ENCODE data around the gene KLF3.

KLF3 gene

GRCh38 chr4:38704622-38705154 lies 40.7 kb downstream of the KLF3 start:
- DNase-seq: no peak

- no peak for DNase-seq
Observed at GRCh38 chr4:38706301-38706700, 42.3 kb downstream of the KLF3 start.

- DNase-seq: no peak
Observed at GRCh38 chr4:38710053-38710452, 46.1 kb downstream of the KLF3 start.

- DNase-seq: no peak
Observed at GRCh38 chr4:38711066-38711465, 47.1 kb downstream of the KLF3 start.

- DNase-seq: no peak
Observed at GRCh38 chr4:38715050-38715449, 51.1 kb downstream of the KLF3 start.

GRCh38 chr4:38716256-38716655 lies 52.3 kb downstream of the KLF3 start:
- DNase-seq: no peak

GRCh38 chr4:38717604-38718003 lies 53.6 kb downstream of the KLF3 start:
- no peak for DNase-seq

- no peak for DNase-seq
Observed at GRCh38 chr4:38723114-38723513, 59.1 kb downstream of the KLF3 start.

GRCh38 chr4:38723726-38724474 lies 59.9 kb downstream of the KLF3 start:
- DNase-seq: no peak

- DNase-seq: no peak
Observed at GRCh38 chr4:38724475-38724808, 60.4 kb downstream of the KLF3 start.

GRCh38 chr4:38728631-38729141 lies 64.7 kb downstream of the KLF3 start:
- no peak for DNase-seq

GRCh38 chr4:38730493-38730829 lies 66.5 kb downstream of the KLF3 start:
- no peak for DNase-seq

GRCh38 chr4:38730830-38731646 lies 67.0 kb downstream of the KLF3 start:
- DNase-seq: peak; percentile 94

GRCh38 chr4:38733663-38734062 lies 69.7 kb downstream of the KLF3 start:
- DNase-seq: no peak

GRCh38 chr4:38734446-38734845 lies 70.4 kb downstream of the KLF3 start:
- DNase-seq: no peak

- DNase-seq: no peak
Observed at GRCh38 chr4:38734911-38735310, 70.9 kb downstream of the KLF3 start.

- DNase-seq: no peak
Observed at GRCh38 chr4:38735870-38736269, 71.9 kb downstream of the KLF3 start.

GRCh38 chr4:38738940-38739803 lies 75.2 kb downstream of the KLF3 start:
- DNase-seq: no peak

GRCh38 chr4:38740303-38740702 lies 76.3 kb downstream of the KLF3 start:
- no peak for DNase-seq

- DNase-seq: no peak
Observed at GRCh38 chr4:38743866-38744265, 79.9 kb downstream of the KLF3 start.

- DNase-seq: no peak
Observed at GRCh38 chr4:38745881-38746280, 81.9 kb downstream of the KLF3 start.

GRCh38 chr4:38747629-38748028 lies 83.6 kb downstream of the KLF3 start:
- no peak for DNase-seq

GRCh38 chr4:38749336-38749735 lies 85.3 kb downstream of the KLF3 start:
- no peak for DNase-seq

Measured in activated CD8-positive, alpha-beta memory T cell treated with anti-CD3 and anti-CD28 coated beads for 24 hours (primary cell).